ENCODE data around the gene PDE1C. TPM values are rescaled to one million over a fixed set of nuclear protein-coding genes. Genes with fewer than 3 reads are reported as not detected.

The PDE1C gene
- total and polyA plus RNA-seq, 4 experiments from 2014 or later, result not detected

DNA sequence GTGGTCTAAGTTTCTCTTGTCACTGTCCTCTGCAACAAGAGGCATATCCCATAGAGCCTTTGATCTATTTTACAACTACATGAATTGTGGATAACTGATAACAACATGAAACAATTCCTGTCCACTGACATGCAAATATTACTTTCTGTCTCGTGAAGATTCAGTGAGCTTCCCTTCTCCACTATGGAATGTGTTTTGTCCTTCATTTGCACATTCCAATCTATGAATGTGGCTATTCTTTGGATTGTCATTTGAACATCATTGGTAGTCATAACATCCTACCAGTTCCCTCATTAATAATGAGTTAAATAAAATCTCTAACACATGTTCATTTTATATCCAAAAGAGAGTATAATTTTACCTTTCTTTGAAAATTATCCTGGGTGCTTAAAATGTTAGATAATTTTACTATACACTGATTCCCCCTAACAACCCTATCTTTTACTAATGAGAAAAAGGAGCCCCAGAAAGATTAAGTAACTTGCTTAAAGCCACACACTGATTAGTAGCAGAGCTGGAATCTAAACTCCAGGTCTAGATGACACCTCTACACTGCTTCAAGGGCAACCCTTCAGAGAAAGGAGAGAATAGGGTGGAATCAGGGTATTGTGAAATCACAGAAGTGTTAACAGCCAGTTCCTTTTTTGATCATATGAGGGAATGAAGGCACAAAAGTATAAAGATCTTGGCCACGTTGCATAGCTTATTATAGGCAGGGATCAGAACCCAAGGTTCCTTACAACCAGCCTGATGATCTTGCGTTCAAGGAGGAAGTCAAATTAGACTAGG lies 39.1 kb downstream of the PDE1C start:
- H3K4me1 Mint-ChIP-seq, result no peaks in the 10 kb centered on the region
- Histone ChIP-seq H3K4me1 (ENCODE audit: insufficient read depth, low read length) (no peaks in the 10 kb centered on the region), H3K4me3 (ENCODE audit: low read length in 2 of 2) (no peak overlapping the region), H3K27me3 (ENCODE audit: insufficient read depth, low read length) (no peaks in the 10 kb centered on the region), H3K9me3 (ENCODE audit: control insufficient read depth in 1 of 2, low read length in 2 of 2) (no peaks in the 10 kb centered on the region), H3K27ac (ENCODE audit: low read depth, low read length) (no peak overlapping the region), H3K36me3 (ENCODE audit: insufficient read depth, low read length) (no peaks in the 10 kb centered on the region)
- no peak overlapping the region for H3K27ac Mint-ChIP-seq
- CTCF ChIA-PET (ENCODE audit: partially characterized antibody), result no interaction called here
- no peak for DNase-seq
- H3K4me3 Mint-ChIP-seq, result no peak overlapping the region
- no peaks in the 10 kb centered on the region for H3K36me3 Mint-ChIP-seq
- POLR2A ChIA-PET (ENCODE audit: partially characterized antibody), result no interaction called here
- H3K9me3 Mint-ChIP-seq, result peaks cover 2 to 6% (median 5%) of the 10 kb centered on the region in 8 donors
- H3K27me3 Mint-ChIP-seq, result no peaks in the 10 kb centered on the region
- intact Hi-C loops (cut with micrococcal nuclease), result no loop called here

DNA sequence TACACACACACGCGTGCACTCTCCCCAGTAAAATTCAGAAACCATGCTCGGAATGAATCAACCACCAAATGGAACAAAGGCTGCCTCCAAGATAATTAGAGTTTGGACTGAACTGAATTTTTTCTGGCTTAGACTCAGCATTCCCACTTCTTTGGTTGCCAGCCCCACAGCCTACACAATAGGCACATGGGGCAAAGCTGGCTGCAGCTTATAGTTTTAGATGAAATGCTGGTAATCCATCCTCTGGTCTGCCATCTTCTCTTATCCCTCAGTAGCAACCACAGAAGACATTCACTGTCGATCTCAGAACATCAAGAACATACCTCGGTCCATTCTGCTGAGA lies 44.2 kb downstream of the PDE1C start:
- Histone ChIP-seq H3K27me3 (ENCODE audit: insufficient read depth, low read length) (no peaks in the 10 kb centered on the region), H3K36me3 (ENCODE audit: insufficient read depth, low read length) (no peaks in the 10 kb centered on the region), H3K27ac (ENCODE audit: low read depth, low read length) (no peak overlapping the region), H3K4me1 (ENCODE audit: insufficient read depth, low read length) (no peaks in the 10 kb centered on the region), H3K4me3 (ENCODE audit: low read length in 2 of 2) (no peak overlapping the region), H3K9me3 (ENCODE audit: control insufficient read depth in 1 of 2, low read length in 2 of 2) (no peaks in the 10 kb centered on the region)
- no peak for DNase-seq
- intact Hi-C loops (cut with micrococcal nuclease), result no loop called here
- Mint-ChIP-seq H3K4me1 (no peaks in the 10 kb centered on the region), H3K4me3 (no peak overlapping the region), H3K27me3 (no peaks in the 10 kb centered on the region), H3K27ac (no peak overlapping the region), H3K36me3 (no peaks in the 10 kb centered on the region), H3K9me3 (peaks cover 0 to 16% (median 9%) of the 10 kb centered on the region in 8 donors)
- POLR2A ChIA-PET (ENCODE audit: partially characterized antibody), result no interaction called here
- CTCF ChIA-PET (ENCODE audit: partially characterized antibody), result no interaction called here

DNA sequence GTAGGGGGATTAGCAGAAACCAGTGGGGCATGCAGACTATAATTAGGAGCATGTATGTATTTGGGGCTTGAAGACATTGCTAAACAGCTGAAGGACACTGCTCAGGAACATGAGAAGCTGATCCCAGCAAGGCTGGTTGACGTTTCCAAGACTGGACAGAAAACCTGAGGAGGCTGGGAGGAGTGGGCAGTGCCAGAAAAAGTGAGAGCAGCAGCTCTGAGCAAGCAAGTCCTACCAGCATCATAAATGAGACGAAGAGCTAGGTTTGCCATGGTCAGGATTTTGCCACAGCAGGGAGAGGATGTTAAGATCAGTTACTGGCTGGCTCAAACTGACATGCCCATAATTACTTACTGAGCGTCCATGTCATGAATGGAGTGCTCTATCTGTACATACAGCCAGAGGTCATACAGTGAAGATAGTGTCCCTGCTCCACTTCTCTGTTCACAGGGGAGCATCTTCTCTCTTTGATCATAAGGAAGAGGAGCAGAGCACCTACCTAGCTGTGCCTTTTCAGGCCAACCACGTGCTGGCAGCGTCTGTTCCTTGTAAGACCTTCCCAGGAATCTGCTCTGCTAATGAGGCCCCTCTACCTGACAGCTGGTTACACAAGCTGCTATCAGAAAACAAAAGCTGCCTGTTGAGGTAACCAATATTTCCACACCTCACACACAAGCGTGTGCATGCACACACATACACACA lies 44.7 kb downstream of the PDE1C start:
- H3K27ac Mint-ChIP-seq, result no peak overlapping the region
- Histone ChIP-seq H3K9me3 (ENCODE audit: control insufficient read depth in 1 of 2, low read length in 2 of 2) (no peaks in the 10 kb centered on the region), H3K4me1 (ENCODE audit: insufficient read depth, low read length) (no peaks in the 10 kb centered on the region), H3K27me3 (ENCODE audit: insufficient read depth, low read length) (no peaks in the 10 kb centered on the region), H3K36me3 (ENCODE audit: insufficient read depth, low read length) (no peaks in the 10 kb centered on the region), H3K27ac (ENCODE audit: low read depth, low read length) (no peak overlapping the region), H3K4me3 (ENCODE audit: low read length in 2 of 2) (no peak overlapping the region)
- ChIA-PET POLR2A (ENCODE audit: partially characterized antibody) (no interaction called here), CTCF (ENCODE audit: partially characterized antibody) (no interaction called here)
- H3K27me3 Mint-ChIP-seq, result no peaks in the 10 kb centered on the region
- no peak overlapping the region for H3K4me3 Mint-ChIP-seq
- H3K4me1 Mint-ChIP-seq, result no peaks in the 10 kb centered on the region
- intact Hi-C loops (cut with micrococcal nuclease), result no loop called here
- H3K9me3 Mint-ChIP-seq, result peaks cover 0 to 16% (median 9%) of the 10 kb centered on the region in 8 donors
- no peaks in the 10 kb centered on the region for H3K36me3 Mint-ChIP-seq
- no peak for DNase-seq

DNA sequence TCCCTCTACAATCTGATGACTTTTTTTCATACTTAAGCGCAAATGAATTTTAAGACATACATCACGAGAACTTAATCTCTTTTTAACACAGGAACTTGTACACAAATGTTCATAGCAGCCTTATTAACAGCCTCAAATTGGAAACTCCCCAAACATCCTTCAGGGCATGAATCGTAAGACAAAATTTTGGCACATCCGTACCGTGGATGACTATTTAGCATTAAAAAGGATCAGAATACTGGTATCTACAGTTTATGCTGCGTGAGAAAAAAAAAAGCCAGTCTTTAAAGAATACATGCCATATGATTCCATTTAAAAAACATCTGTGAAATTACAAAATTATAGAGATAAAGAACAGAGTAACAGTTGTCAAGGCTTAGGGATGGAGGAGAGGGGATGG lies 46.8 kb downstream of the PDE1C start:
- Histone ChIP-seq H3K36me3 (ENCODE audit: insufficient read depth, low read length) (no peaks in the 10 kb centered on the region), H3K4me3 (ENCODE audit: low read length in 2 of 2) (no peak overlapping the region), H3K27ac (ENCODE audit: low read depth, low read length) (no peak overlapping the region), H3K9me3 (ENCODE audit: control insufficient read depth in 1 of 2, low read length in 2 of 2) (no peaks in the 10 kb centered on the region), H3K27me3 (ENCODE audit: insufficient read depth, low read length) (no peaks in the 10 kb centered on the region), H3K4me1 (ENCODE audit: insufficient read depth, low read length) (no peaks in the 10 kb centered on the region)
- Mint-ChIP-seq H3K36me3 (no peaks in the 10 kb centered on the region), H3K4me1 (no peaks in the 10 kb centered on the region), H3K9me3 (peaks cover 0 to 14% (median 11%) of the 10 kb centered on the region in 8 donors), H3K27ac (no peak overlapping the region), H3K27me3 (no peaks in the 10 kb centered on the region), H3K4me3 (no peak overlapping the region)
- CTCF ChIA-PET (ENCODE audit: partially characterized antibody), result no interaction called here
- no peak for DNase-seq
- POLR2A ChIA-PET (ENCODE audit: partially characterized antibody), result no interaction called here
- intact Hi-C loops (cut with micrococcal nuclease), result no loop called here

DNA sequence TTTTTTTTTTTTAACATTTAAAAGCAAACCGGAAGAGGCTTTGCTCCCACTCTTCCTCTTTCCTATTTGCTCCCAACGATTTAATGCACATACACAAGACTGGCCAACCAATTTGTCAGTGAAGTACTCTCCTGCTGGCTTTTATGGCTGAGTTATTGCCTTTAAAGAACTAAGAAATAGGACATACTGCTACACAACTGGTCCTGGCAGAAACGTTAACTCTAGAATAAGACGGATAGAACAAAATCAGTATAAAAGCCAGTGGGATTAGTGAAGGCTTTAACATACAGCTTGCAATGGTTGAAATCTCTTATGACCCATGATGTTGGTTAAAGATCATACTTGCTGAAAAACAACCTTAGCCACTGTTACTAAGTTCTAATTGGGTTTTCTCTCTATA lies 47.2 kb downstream of the PDE1C start:
- Histone ChIP-seq H3K4me1 (ENCODE audit: insufficient read depth, low read length) (no peaks in the 10 kb centered on the region), H3K36me3 (ENCODE audit: insufficient read depth, low read length) (no peaks in the 10 kb centered on the region), H3K27ac (ENCODE audit: low read depth, low read length) (no peak overlapping the region), H3K9me3 (ENCODE audit: control insufficient read depth in 1 of 2, low read length in 2 of 2) (no peaks in the 10 kb centered on the region), H3K4me3 (ENCODE audit: low read length in 2 of 2) (no peak overlapping the region), H3K27me3 (ENCODE audit: insufficient read depth, low read length) (no peaks in the 10 kb centered on the region)
- CTCF ChIA-PET (ENCODE audit: partially characterized antibody), result no interaction called here
- intact Hi-C loops (cut with micrococcal nuclease), result no loop called here
- Mint-ChIP-seq H3K4me3 (no peak overlapping the region), H3K4me1 (no peaks in the 10 kb centered on the region), H3K27me3 (no peaks in the 10 kb centered on the region), H3K36me3 (no peaks in the 10 kb centered on the region), H3K9me3 (peaks cover 0 to 14% (median 11%) of the 10 kb centered on the region in 8 donors), H3K27ac (no peak overlapping the region)
- DNase-seq, result no peak
- POLR2A ChIA-PET (ENCODE audit: partially characterized antibody), result no interaction called here

DNA sequence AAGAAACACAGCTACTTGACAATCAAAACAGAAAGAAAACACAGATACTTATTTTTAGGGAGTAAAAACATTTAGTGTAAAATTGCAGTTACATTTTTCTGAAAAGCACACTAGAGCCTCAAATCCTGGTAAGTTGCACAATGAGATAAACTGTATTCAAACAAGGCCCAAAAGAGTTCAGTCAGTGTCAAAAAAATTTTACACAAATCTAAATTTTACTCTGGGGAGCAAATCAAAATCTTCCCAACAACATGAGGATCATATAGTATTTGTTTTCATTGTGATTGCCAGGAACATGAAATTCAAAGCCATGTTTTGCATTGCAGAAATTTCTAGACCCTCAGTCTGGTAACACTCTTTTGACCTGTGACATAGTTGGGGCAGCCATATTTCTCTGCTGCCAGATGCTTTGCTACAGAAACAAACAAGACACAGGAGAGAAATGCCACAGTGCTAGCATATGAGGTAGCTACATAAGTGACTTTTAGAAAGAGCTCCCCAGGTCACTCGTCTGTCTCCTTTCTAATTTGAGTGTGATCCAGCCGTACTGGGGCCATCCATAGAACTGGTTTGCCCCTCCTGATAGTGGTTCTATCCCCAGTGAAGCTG lies 49.6 kb downstream of the PDE1C start:
- Histone ChIP-seq H3K4me3 (ENCODE audit: low read length in 2 of 2) (no peak overlapping the region), H3K27ac (ENCODE audit: low read depth, low read length) (no peak overlapping the region), H3K36me3 (ENCODE audit: insufficient read depth, low read length) (no peaks in the 10 kb centered on the region), H3K4me1 (ENCODE audit: insufficient read depth, low read length) (no peaks in the 10 kb centered on the region), H3K27me3 (ENCODE audit: insufficient read depth, low read length) (no peaks in the 10 kb centered on the region), H3K9me3 (ENCODE audit: control insufficient read depth in 1 of 2, low read length in 2 of 2) (no peaks in the 10 kb centered on the region)
- Mint-ChIP-seq H3K27me3 (no peaks in the 10 kb centered on the region), H3K36me3 (no peaks in the 10 kb centered on the region), H3K27ac (no peak overlapping the region), H3K4me3 (no peak overlapping the region), H3K4me1 (no peaks in the 10 kb centered on the region), H3K9me3 (peaks cover 0 to 21% (median 5%) of the 10 kb centered on the region in 8 donors)
- intact Hi-C loops (cut with micrococcal nuclease), result no loop called here
- ChIA-PET POLR2A (ENCODE audit: partially characterized antibody) (no interaction called here), CTCF (ENCODE audit: partially characterized antibody) (no interaction called here)
- DNase-seq, result no peak

DNA sequence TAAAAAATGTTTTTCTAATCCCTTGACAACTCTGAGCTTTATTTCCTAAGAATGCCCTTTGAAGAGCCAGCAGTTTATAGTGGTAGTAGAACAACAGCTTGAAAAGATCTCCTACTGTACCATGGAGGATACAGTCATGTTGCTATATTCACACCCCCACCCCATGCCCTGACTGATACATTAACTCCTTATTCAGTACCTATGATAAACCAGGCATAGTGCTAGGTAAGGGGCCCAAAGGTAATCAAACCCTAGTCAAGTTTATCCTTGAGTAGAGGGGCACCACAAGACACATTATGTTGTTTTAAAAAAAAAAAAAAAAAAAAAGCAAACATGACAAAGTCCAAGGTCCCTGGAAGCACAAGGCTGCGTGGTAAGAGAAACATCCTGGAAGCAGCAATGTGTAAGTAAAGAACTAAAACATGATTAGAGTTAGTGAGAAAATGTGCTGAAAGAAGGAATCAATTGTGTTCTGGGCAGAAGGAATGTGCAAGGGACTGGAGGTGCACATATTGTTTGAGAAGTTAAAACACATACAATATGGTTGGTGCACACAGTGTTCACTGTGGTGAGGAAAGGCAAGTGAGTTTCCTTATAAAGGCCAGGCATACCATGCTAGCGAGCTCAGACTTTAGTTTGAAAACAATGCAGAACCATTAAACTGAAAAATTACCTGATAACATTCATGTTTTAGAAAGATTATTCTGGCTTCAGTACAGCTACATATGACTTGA lies 51.2 kb downstream of the PDE1C start:
- ChIA-PET POLR2A (ENCODE audit: partially characterized antibody) (no interaction called here), CTCF (ENCODE audit: partially characterized antibody) (no interaction called here)
- H3K4me3 Mint-ChIP-seq, result no peak overlapping the region

More for the DNA sequence above, 51.2 kb downstream of the PDE1C start:
- intact Hi-C loops (cut with micrococcal nuclease), result no loop called here
- Histone ChIP-seq H3K36me3 (ENCODE audit: insufficient read depth, low read length) (no peaks in the 10 kb centered on the region), H3K27me3 (ENCODE audit: insufficient read depth, low read length) (no peaks in the 10 kb centered on the region), H3K4me1 (ENCODE audit: insufficient read depth, low read length) (no peaks in the 10 kb centered on the region), H3K4me3 (ENCODE audit: low read length in 2 of 2) (no peak overlapping the region), H3K27ac (ENCODE audit: low read depth, low read length) (no peak overlapping the region), H3K9me3 (ENCODE audit: control insufficient read depth in 1 of 2, low read length in 2 of 2) (no peaks in the 10 kb centered on the region)
- Mint-ChIP-seq H3K4me1 (no peaks in the 10 kb centered on the region), H3K36me3 (no peaks in the 10 kb centered on the region), H3K27ac (no peak overlapping the region), H3K27me3 (no peaks in the 10 kb centered on the region), H3K9me3 (peaks cover 0 to 14% (median 6%) of the 10 kb centered on the region in 8 donors)
- DNase-seq, result no peak
